Hepatocyte (in vitro differentiated cells): ENCODE measurements around the gene TRAF3IP1. TPM values are rescaled to one million over a fixed set of nuclear protein-coding genes. Genes with fewer than 3 reads are reported as not detected.

Experiments used
- DNase-seq: peaks from one replicate; pipeline ENCODE4 v3.0.0-alpha.2; 2016; ENCODE audit warnings: low spot score
- H2AFZ ChIP-seq: fragments of 200-600 bp; sonication (generic); 2 replicates; pipeline ENCODE4 v1.6.0; 2016; ENCODE audit warnings: antibody characterized with exemption, mild to moderate bottlenecking
- H3K27ac ChIP-seq: fragments of 200-600 bp; sonication (generic); 2 replicates; pipeline ENCODE4 v1.5.1; 2016; ENCODE audit warnings: mild to moderate bottlenecking
- H3K27me3 ChIP-seq: fragments of 200-600 bp; sonication (generic); 2 replicates; pipeline ENCODE4 v1.6.1; 2016
- H3K36me3 ChIP-seq: fragments of 200-600 bp; sonication (generic); replicated peaks from 2 replicates; pipeline ENCODE4 v1.5.1; 2016; ENCODE audit warnings: low read depth; ENCODE audit not compliant: insufficient read depth
- H3K4me1 ChIP-seq: fragments of 200-600 bp; sonication (generic); 2 replicates; pipeline ENCODE4 v1.5.1; 2016; ENCODE audit warnings: mild to moderate bottlenecking, moderate library complexity; ENCODE audit not compliant: insufficient read depth
- H3K4me2 ChIP-seq: fragments of 200-600 bp; sonication (generic); 2 replicates; pipeline ENCODE4 v1.6.0; 2016
- H3K4me3 ChIP-seq: fragments of 200-600 bp; sonication (generic); 2 replicates; pipeline ENCODE4 v1.5.1; 2016; ENCODE audit warnings: mild to moderate bottlenecking
- H3K79me2 ChIP-seq: fragments of 200-600 bp; sonication (generic); 2 replicates; pipeline ENCODE4 v1.6.0; 2017; ENCODE audit warnings: mild to moderate bottlenecking
- H3K9me2 ChIP-seq: fragments of 200-600 bp; sonication (generic); replicated peaks from 2 replicates; pipeline ENCODE4 v1.6.0; 2017; ENCODE audit warnings: mild to moderate bottlenecking; ENCODE audit not compliant: insufficient read depth
- H3K9me3 ChIP-seq: fragments of 200-600 bp; sonication (generic); 2 replicates; pipeline ENCODE4 v1.5.1; 2016; ENCODE audit warnings: low read depth, mild to moderate bottlenecking
- H4K20me1 ChIP-seq: fragments of 200-600 bp; sonication (generic); 2 replicates; pipeline ENCODE4 v1.6.0; 2016; ENCODE audit warnings: mild to moderate bottlenecking; ENCODE audit not compliant: insufficient read depth, poor library complexity, severe bottlenecking
- CTCF ChIP-seq: fragments of 200-600 bp; sonication (generic); IDR thresholded peaks from 2 replicates; pipeline ENCODE4 v1.5.1; 2016; ENCODE audit warnings: antibody characterized with exemption, mild to moderate bottlenecking; ENCODE audit not compliant: poor library complexity
- EZH2 ChIP-seq: fragments of 200-600 bp; sonication (generic); IDR thresholded peaks from 2 replicates; pipeline ENCODE4 v1.6.1; 2016; ENCODE audit warnings: antibody characterized with exemption, mild to moderate bottlenecking, borderline replicate concordance
- EZH2phosphoT487 ChIP-seq: fragments of 200-600 bp; sonication (generic); IDR thresholded peaks from one replicate; pipeline ENCODE4 v1.6.1; 2018; ENCODE audit warnings: antibody characterized with exemption, mild to moderate bottlenecking, low read depth, moderate library complexity; ENCODE audit not compliant: unreplicated experiment, severe bottlenecking
- WGBS: methylation state at CpG from one replicate; pipeline ENCODE4 v1.1.6; 2016; ENCODE audit warnings: low lambda C conversion rate; ENCODE audit errors: missing lambda C conversion rate; 5-methylcytosine and 5-hydroxymethylcytosine counted together
- polyA plus RNA-seq: library from polyadenylated mRNA; unstranded; fragments of >200 nt; fragmentation: Nextera tagmentation; extraction: Ambion mirVana; gene quantifications from 2 replicates; pipeline ENCODE4 v1.2.1, GENCODE V29; 2016
- total RNA-seq: library from RNA; depleted of rRNA; stranded (reverse); fragments of >200 nt; gene quantifications from 2 replicates; pipeline ENCODE4 v1.2.3, GENCODE V29; 2014

TRAF3IP1 gene
- total and polyA plus RNA-seq, 2 experiments from 2014 or later = 9.0 to 9.1 TPM

DNA sequence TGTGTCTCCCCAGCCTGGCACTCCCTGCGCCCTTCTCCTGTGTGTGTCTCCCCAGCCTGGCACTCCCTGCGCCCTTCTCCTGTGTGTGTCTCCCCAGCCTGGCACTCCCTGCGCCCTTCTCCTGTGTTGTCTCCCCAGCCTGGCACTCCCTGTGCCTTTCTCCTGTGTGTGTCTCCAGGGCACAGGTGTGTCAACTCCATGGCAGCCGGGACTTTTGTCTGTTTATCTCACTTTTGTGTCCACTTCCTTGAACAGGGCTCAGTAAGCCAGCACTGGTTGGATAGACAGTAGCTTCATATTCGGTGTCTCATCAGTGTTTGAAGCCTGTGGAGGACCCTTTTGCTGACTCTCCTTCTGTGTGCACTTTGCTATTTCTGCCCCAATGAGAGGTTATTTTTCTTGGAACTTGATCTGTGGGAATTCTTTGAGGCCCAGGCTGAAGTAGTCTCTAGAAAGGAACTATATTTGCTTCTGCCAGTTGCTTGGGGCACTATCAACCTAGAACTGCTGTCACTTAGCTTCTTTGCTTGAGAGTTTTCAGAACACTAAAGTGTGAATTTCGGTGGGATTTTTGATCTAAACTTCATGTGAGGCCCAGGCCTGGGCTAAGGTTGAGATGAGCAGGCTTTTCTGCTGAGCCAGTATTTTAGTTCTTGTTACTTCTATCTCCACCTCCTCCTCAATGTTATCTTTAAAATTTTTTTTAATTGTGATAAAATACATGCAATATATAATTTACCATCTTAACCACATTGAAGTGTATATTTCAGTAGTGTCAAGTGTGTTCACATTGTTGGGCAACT is 98.1 kb downstream of the TRAF3IP1 start:
- Histone ChIP-seq H3K9me3 (no peaks in the 10 kb centered on the region), H3K36me3 (no peaks in the 10 kb centered on the region), H3K4me2 (no peak overlapping the region), H3K4me3 (no peak overlapping the region), H3K4me1 (peaks cover 18% of the 10 kb centered on the region), H3K27ac (no peak overlapping the region), H3K9me2 (no peaks in the 10 kb centered on the region), H4K20me1 (no peaks in the 10 kb centered on the region), H2AFZ (no peak overlapping the region), H3K79me2 (no peaks in the 10 kb centered on the region), H3K27me3 (no peaks in the 10 kb centered on the region)
- TF ChIP-seq CTCF = no peak
- WGBS = 87% methylated on average over 4 of the region's 6 CpGs
- no peak for DNase-seq

GRCh38 chr2:238418999-238419546 is 98.8 kb downstream of the TRAF3IP1 start:
- Histone ChIP-seq H4K20me1 (no peaks in the 10 kb centered on the region), H3K4me3 (no peak overlapping the region), H3K9me3 (no peaks in the 10 kb centered on the region), H3K27ac (no peak overlapping the region), H3K27me3 (no peaks in the 10 kb centered on the region), H3K36me3 (no peaks in the 10 kb centered on the region), H2AFZ (no peak overlapping the region), H3K4me2 (no peak overlapping the region), H3K4me1 (peaks cover 18% of the 10 kb centered on the region), H3K79me2 (no peaks in the 10 kb centered on the region), H3K9me2 (no peaks in the 10 kb centered on the region)
- WGBS = 91% methylated on average over 2 of the region's 2 CpGs
- TF ChIP-seq EZH2phosphoT487 (no peak), CTCF (no peak), EZH2 (no peak)
- no peak for DNase-seq

- Histone ChIP-seq H3K9me2 (no peaks in the 10 kb centered on the region), H2AFZ (peak overlapping the region; percentile 38), H3K27ac (peak overlapping the region; percentile 69), H3K36me3 (no peaks in the 10 kb centered on the region), H3K4me2 (peak overlapping the region; percentile 51), H3K4me1 (peaks cover 19% of the 10 kb centered on the region), H3K79me2 (no peaks in the 10 kb centered on the region), H3K27me3 (no peaks in the 10 kb centered on the region), H4K20me1 (no peaks in the 10 kb centered on the region), H3K9me3 (no peaks in the 10 kb centered on the region), H3K4me3 (no peak overlapping the region)
- no peak for TF ChIP-seq CTCF
- no peak for TF ChIP-seq EZH2
- no peak for TF ChIP-seq EZH2phosphoT487
- WGBS = 61% methylated on average over 8 of the region's 8 CpGs
- peak; percentile 6 for DNase-seq
Observed at GRCh38 chr2:238420442-238420841, 100.1 kb downstream of the TRAF3IP1 start.
